ENCODE results near the gene FAM83F. TPM values are rescaled to one million over a fixed set of nuclear protein-coding genes. Genes with fewer than 3 reads are reported as not detected.
A peak's percentile ranks its signal among the peaks of the same experiment; 100 is the strongest.

Gene FAM83F
- total and polyA plus RNA-seq, 2 donors (not counting 1 experiment from before 2014, with no cell fraction given), result not detected

DNA sequence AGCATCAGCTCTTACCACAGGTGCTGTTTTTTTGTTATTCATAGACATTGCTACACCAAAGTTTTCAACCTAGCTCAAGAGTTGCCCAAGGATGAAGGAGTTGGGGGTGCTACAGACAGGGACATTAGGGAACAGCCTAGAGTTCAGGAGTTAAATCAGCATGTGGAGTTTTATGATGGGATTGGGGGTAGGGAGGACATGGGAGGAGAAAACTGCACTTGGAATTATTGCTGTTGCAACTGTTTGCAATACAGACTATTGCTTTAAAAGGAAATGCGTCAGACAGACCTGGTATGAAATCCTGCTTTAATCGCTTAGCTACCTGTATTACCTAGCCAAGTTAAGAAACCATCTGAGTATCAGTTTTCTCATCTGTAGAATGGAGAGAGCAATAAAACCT, 28.3 kb upstream of the FAM83F start:
- TF ChIP-seq EZH2 (IDR thresholded peaks at IDR 0.05; ENCODE audit: low read length, missing control alignments), result no peak
- TF ChIP-seq, protein P1, sequence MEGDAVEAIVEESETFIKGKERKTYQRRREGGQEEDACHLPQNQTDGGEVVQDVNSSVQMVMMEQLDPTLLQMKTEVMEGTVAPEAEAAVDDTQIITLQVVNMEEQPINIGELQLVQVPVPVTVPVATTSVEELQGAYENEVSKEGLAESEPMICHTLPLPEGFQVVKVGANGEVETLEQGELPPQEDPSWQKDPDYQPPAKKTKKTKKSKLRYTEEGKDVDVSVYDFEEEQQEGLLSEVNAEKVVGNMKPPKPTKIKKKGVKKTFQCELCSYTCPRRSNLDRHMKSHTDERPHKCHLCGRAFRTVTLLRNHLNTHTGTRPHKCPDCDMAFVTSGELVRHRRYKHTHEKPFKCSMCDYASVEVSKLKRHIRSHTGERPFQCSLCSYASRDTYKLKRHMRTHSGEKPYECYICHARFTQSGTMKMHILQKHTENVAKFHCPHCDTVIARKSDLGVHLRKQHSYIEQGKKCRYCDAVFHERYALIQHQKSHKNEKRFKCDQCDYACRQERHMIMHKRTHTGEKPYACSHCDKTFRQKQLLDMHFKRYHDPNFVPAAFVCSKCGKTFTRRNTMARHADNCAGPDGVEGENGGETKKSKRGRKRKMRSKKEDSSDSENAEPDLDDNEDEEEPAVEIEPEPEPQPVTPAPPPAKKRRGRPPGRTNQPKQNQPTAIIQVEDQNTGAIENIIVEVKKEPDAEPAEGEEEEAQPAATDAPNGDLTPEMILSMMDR (conservative IDR thresholded peaks at IDR 0.05 in 1 of 2, IDR thresholded peaks at IDR 0.05 in 1 of 2; ENCODE audit: low read depth in 1 of 2, low read length in 2 of 2), result no peak
- H3K4me1 ChIP-seq (ENCODE audit: control insufficient read depth, extremely low read depth, insufficient read depth, low read length), result peaks cover under 1% of the 10 kb centered on the region
- DNase-seq (ENCODE audit: low read depth in 2 of 2), result peak in 1 of 2 donors; percentile 31
- no peaks in the 10 kb centered on the region for H4K20me1 ChIP-seq (ENCODE audit: control insufficient read depth, extremely low read depth, insufficient read depth, low read length)
- H3K36me3 ChIP-seq (ENCODE audit: control insufficient read depth, insufficient read depth, low read length), result no peaks in the 10 kb centered on the region
- no peaks in the 10 kb centered on the region for H3K79me2 ChIP-seq (ENCODE audit: control insufficient read depth, insufficient read depth, low read length)
- peaks cover 9% of the 10 kb centered on the region for H3K27me3 ChIP-seq (ENCODE audit: control insufficient read depth, insufficient read depth, low read length)
- no peaks in the 10 kb centered on the region for H3K9me3 ChIP-seq (ENCODE audit: control insufficient read depth, insufficient read depth, low read depth, low read length)
- H3K4me2 ChIP-seq (ENCODE audit: extremely low read depth, insufficient read depth, low read length), result no peak overlapping the region
- H2AFZ ChIP-seq (ENCODE audit: low read length), result no peak overlapping the region
- H3K4me3 ChIP-seq (replicated peaks in 1 of 4; ENCODE audit: control extremely low read depth in 1 of 4, insufficient read depth in 1 of 4, low read depth in 3 of 4, low read length in 4 of 4), result no peak overlapping the region
- no peak overlapping the region for H3K9ac ChIP-seq (ENCODE audit: insufficient read depth, low read length)
- no peak overlapping the region for H3K27ac ChIP-seq (ENCODE audit: insufficient read depth, low read length)

DNA sequence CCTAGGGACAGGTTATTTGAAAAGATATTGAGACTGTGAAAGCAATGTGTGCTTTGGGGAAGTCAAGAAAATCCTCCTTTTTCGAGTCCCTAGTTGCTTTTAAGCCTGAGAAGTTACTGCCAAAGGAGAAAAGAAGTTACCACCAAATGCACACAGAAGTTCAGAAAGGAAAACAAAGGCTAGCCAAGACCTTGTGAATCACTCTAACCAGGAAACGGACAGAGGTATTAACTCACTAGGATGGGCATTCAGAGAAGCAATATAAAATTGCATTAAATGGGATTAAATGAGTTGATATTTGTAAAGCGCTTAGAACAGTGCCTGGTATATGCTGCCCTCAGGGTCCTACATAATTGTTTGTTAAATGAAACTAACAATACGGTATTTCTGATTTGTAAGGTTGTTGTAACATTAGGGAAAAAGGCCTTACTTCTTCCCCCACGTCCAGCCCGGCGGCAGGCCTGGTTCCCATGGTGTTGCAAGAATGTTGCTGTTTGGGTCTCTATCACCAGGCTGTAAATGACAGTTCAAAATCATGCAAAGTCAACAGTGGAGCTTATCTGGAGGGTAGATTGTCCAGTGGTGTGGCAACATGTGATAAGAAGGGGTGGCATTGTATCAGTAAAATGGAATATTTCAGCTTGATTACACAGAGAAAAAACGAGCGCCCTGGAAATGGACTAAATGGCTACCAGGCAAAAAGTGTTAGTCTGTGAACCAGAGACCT, 27.5 kb upstream of the FAM83F start:
- H3K4me3 ChIP-seq (replicated peaks in 1 of 4; ENCODE audit: control extremely low read depth in 1 of 4, insufficient read depth in 1 of 4, low read depth in 3 of 4, low read length in 4 of 4), result no peak overlapping the region
- H3K9me3 ChIP-seq (ENCODE audit: control insufficient read depth, insufficient read depth, low read depth, low read length), result no peaks in the 10 kb centered on the region
- H3K9ac ChIP-seq (ENCODE audit: insufficient read depth, low read length), result no peak overlapping the region
- H2AFZ ChIP-seq (ENCODE audit: low read length), result no peak overlapping the region
- H3K27me3 ChIP-seq (ENCODE audit: control insufficient read depth, insufficient read depth, low read length), result peaks cover 9% of the 10 kb centered on the region
- DNase-seq (ENCODE audit: low read depth in 2 of 2), result peak; percentile 39 to 79
- no peak overlapping the region for H3K27ac ChIP-seq (ENCODE audit: insufficient read depth, low read length)
- H3K36me3 ChIP-seq (ENCODE audit: control insufficient read depth, insufficient read depth, low read length), result no peaks in the 10 kb centered on the region
- no peak for TF ChIP-seq EZH2 (IDR thresholded peaks at IDR 0.05; ENCODE audit: low read length, missing control alignments)
- TF ChIP-seq, protein P1 (conservative IDR thresholded peaks at IDR 0.05 in 1 of 2, IDR thresholded peaks at IDR 0.05 in 1 of 2; ENCODE audit: low read depth in 1 of 2, low read length in 2 of 2), result no peak
- no peaks in the 10 kb centered on the region for H3K79me2 ChIP-seq (ENCODE audit: control insufficient read depth, insufficient read depth, low read length)
- no peak overlapping the region for H3K4me2 ChIP-seq (ENCODE audit: extremely low read depth, insufficient read depth, low read length)
- no peaks in the 10 kb centered on the region for H3K4me1 ChIP-seq (ENCODE audit: control insufficient read depth, extremely low read depth, insufficient read depth, low read length)
- H4K20me1 ChIP-seq (ENCODE audit: control insufficient read depth, extremely low read depth, insufficient read depth, low read length), result no peaks in the 10 kb centered on the region

GRCh38 chr22:39967996-39968972, 26.5 kb upstream of the FAM83F start:
- Histone ChIP-seq H3K27ac (ENCODE audit: insufficient read depth, low read length) (no peak overlapping the region), H3K36me3 (ENCODE audit: control insufficient read depth, insufficient read depth, low read length) (no peaks in the 10 kb centered on the region), H3K4me3 (replicated peaks in 1 of 4; ENCODE audit: control extremely low read depth in 1 of 4, insufficient read depth in 1 of 4, low read depth in 3 of 4, low read length in 4 of 4) (no peak overlapping the region), H3K4me2 (ENCODE audit: extremely low read depth, insufficient read depth, low read length) (no peak overlapping the region), H3K9ac (ENCODE audit: insufficient read depth, low read length) (no peak overlapping the region), H4K20me1 (ENCODE audit: control insufficient read depth, extremely low read depth, insufficient read depth, low read length) (no peaks in the 10 kb centered on the region), H3K9me3 (ENCODE audit: control insufficient read depth, insufficient read depth, low read depth, low read length) (no peaks in the 10 kb centered on the region), H3K27me3 (ENCODE audit: control insufficient read depth, insufficient read depth, low read length) (peaks cover 9% of the 10 kb centered on the region), H2AFZ (ENCODE audit: low read length) (no peak overlapping the region), H3K4me1 (ENCODE audit: control insufficient read depth, extremely low read depth, insufficient read depth, low read length) (no peaks in the 10 kb centered on the region), H3K79me2 (ENCODE audit: control insufficient read depth, insufficient read depth, low read length) (no peaks in the 10 kb centered on the region)
- no peak for DNase-seq (ENCODE audit: low read depth in 2 of 2)
- TF ChIP-seq EZH2 (IDR thresholded peaks at IDR 0.05; ENCODE audit: low read length, missing control alignments), result no peak
- TF ChIP-seq, protein P1 (conservative IDR thresholded peaks at IDR 0.05 in 1 of 2, IDR thresholded peaks at IDR 0.05 in 1 of 2; ENCODE audit: low read depth in 1 of 2, low read length in 2 of 2), result no peak
